Hepatocyte (in vitro differentiated cells): ENCODE measurements around the gene SPANXC. TPM values are rescaled to one million over a fixed set of nuclear protein-coding genes. Genes with fewer than 3 reads are reported as not detected.

Source experiments
- DNase-seq: peaks from one replicate; pipeline ENCODE4 v3.0.0-alpha.2; 2016; ENCODE audit warnings: low spot score
- H2AFZ ChIP-seq: fragments of 200-600 bp; sonication (generic); 2 replicates; pipeline ENCODE4 v1.6.0; 2016; ENCODE audit warnings: antibody characterized with exemption, mild to moderate bottlenecking
- H3K27ac ChIP-seq: fragments of 200-600 bp; sonication (generic); 2 replicates; pipeline ENCODE4 v1.5.1; 2016; ENCODE audit warnings: mild to moderate bottlenecking
- H3K27me3 ChIP-seq: fragments of 200-600 bp; sonication (generic); 2 replicates; pipeline ENCODE4 v1.6.1; 2016
- H3K36me3 ChIP-seq: fragments of 200-600 bp; sonication (generic); replicated peaks from 2 replicates; pipeline ENCODE4 v1.5.1; 2016; ENCODE audit warnings: low read depth; ENCODE audit not compliant: insufficient read depth
- H3K4me1 ChIP-seq: fragments of 200-600 bp; sonication (generic); 2 replicates; pipeline ENCODE4 v1.5.1; 2016; ENCODE audit warnings: mild to moderate bottlenecking, moderate library complexity; ENCODE audit not compliant: insufficient read depth
- H3K4me2 ChIP-seq: fragments of 200-600 bp; sonication (generic); 2 replicates; pipeline ENCODE4 v1.6.0; 2016
- H3K4me3 ChIP-seq: fragments of 200-600 bp; sonication (generic); 2 replicates; pipeline ENCODE4 v1.5.1; 2016; ENCODE audit warnings: mild to moderate bottlenecking
- H3K79me2 ChIP-seq: fragments of 200-600 bp; sonication (generic); 2 replicates; pipeline ENCODE4 v1.6.0; 2017; ENCODE audit warnings: mild to moderate bottlenecking
- H3K9me2 ChIP-seq: fragments of 200-600 bp; sonication (generic); replicated peaks from 2 replicates; pipeline ENCODE4 v1.6.0; 2017; ENCODE audit warnings: mild to moderate bottlenecking; ENCODE audit not compliant: insufficient read depth
- H3K9me3 ChIP-seq: fragments of 200-600 bp; sonication (generic); 2 replicates; pipeline ENCODE4 v1.5.1; 2016; ENCODE audit warnings: low read depth, mild to moderate bottlenecking
- H4K20me1 ChIP-seq: fragments of 200-600 bp; sonication (generic); 2 replicates; pipeline ENCODE4 v1.6.0; 2016; ENCODE audit warnings: mild to moderate bottlenecking; ENCODE audit not compliant: insufficient read depth, poor library complexity, severe bottlenecking
- EZH2 ChIP-seq: fragments of 200-600 bp; sonication (generic); IDR thresholded peaks from 2 replicates; pipeline ENCODE4 v1.6.1; 2016; ENCODE audit warnings: antibody characterized with exemption, mild to moderate bottlenecking, borderline replicate concordance
- EZH2phosphoT487 ChIP-seq: fragments of 200-600 bp; sonication (generic); IDR thresholded peaks from one replicate; pipeline ENCODE4 v1.6.1; 2018; ENCODE audit warnings: antibody characterized with exemption, mild to moderate bottlenecking, low read depth, moderate library complexity; ENCODE audit not compliant: unreplicated experiment, severe bottlenecking
- WGBS: methylation state at CpG from one replicate; pipeline ENCODE4 v1.1.6; 2016; ENCODE audit warnings: low lambda C conversion rate; ENCODE audit errors: missing lambda C conversion rate; 5-methylcytosine and 5-hydroxymethylcytosine counted together
- polyA plus RNA-seq: library from polyadenylated mRNA; unstranded; fragments of >200 nt; fragmentation: Nextera tagmentation; extraction: Ambion mirVana; gene quantifications from 2 replicates; pipeline ENCODE4 v1.2.1, GENCODE V29; 2016
- total RNA-seq: library from RNA; depleted of rRNA; stranded (reverse); fragments of >200 nt; gene quantifications from 2 replicates; pipeline ENCODE4 v1.2.3, GENCODE V29; 2014
- TF ChIP-seq, protein P1 (sequence below): fragments of 200-600 bp; sonication (generic); IDR thresholded peaks from 2 replicates; pipeline ENCODE4 v1.5.1; 2016; ENCODE audit warnings: antibody characterized with exemption, mild to moderate bottlenecking; ENCODE audit not compliant: poor library complexity

Gene SPANXC
- total and polyA plus RNA-seq, 2 experiments from 2014 or later = not detected

DNA sequence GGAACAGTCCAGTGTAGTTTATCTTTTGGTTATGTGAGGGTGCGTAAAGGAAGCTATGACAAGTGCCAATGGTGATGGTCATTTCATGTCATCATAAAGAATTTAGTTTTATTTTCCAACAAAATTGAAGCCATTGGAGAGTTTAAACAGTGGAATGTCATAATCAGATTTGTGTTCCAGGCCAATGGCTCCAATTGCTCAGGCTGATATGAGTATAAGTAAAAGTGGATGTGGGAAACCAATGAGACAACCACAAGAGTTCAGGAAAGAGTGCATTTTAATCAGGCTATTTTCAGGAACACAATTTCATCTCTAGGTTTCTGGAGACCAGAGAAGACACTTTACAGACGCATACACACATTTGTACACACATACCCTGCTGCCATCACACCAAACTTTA lies 20.7 kb downstream of the SPANXC start:
- Histone ChIP-seq H3K27me3 (no peaks in the 10 kb centered on the region), H3K79me2 (no peaks in the 10 kb centered on the region), H3K4me1 (no peaks in the 10 kb centered on the region), H3K4me3 (no peak overlapping the region), H3K4me2 (no peak overlapping the region), H3K36me3 (no peaks in the 10 kb centered on the region), H4K20me1 (no peaks in the 10 kb centered on the region), H3K9me3 (no peaks in the 10 kb centered on the region), H2AFZ (no peak overlapping the region), H3K9me2 (no peaks in the 10 kb centered on the region), H3K27ac (no peak overlapping the region)
- WGBS = 83% methylated on average over 2 of the region's 2 CpGs
- no peak for DNase-seq
- TF ChIP-seq EZH2 = no peak
- TF ChIP-seq, protein P1, sequence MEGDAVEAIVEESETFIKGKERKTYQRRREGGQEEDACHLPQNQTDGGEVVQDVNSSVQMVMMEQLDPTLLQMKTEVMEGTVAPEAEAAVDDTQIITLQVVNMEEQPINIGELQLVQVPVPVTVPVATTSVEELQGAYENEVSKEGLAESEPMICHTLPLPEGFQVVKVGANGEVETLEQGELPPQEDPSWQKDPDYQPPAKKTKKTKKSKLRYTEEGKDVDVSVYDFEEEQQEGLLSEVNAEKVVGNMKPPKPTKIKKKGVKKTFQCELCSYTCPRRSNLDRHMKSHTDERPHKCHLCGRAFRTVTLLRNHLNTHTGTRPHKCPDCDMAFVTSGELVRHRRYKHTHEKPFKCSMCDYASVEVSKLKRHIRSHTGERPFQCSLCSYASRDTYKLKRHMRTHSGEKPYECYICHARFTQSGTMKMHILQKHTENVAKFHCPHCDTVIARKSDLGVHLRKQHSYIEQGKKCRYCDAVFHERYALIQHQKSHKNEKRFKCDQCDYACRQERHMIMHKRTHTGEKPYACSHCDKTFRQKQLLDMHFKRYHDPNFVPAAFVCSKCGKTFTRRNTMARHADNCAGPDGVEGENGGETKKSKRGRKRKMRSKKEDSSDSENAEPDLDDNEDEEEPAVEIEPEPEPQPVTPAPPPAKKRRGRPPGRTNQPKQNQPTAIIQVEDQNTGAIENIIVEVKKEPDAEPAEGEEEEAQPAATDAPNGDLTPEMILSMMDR = no peak
- no peak for TF ChIP-seq EZH2phosphoT487

DNA sequence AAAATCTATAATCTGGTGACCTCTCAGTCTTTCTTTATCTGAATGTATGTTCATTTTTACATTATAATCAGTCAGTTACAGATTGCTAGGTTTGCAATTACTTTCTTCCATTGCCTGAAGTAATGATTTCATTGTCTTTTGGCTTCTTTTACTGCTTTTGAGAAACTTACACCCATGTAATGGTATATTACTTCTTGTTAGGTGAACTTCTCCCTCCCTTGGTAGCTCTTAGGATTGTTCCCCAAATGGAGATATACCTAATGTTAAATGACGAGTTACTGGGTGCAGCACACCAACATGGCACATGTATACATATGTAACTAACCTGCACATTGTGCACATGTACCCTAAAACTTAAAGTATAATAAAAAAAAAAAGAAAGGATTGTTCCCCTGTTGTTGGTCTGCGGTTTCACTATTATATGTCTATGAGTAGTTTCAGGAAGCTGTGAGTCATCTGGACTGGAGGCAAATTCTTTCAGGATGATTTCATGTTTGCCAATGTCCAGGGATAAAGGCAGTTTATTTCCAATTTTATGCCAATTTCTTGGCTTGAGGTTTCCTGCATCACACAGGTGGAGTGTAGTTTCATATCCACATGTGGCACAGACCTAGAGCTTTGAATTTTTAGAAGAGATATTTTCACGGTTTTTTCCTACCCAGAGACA lies 21.8 kb downstream of the SPANXC start:
- Histone ChIP-seq H3K79me2 (no peaks in the 10 kb centered on the region), H3K27me3 (no peaks in the 10 kb centered on the region), H3K4me2 (no peak overlapping the region), H3K4me1 (no peaks in the 10 kb centered on the region), H4K20me1 (no peaks in the 10 kb centered on the region), H3K4me3 (no peak overlapping the region), H2AFZ (no peak overlapping the region), H3K9me2 (no peaks in the 10 kb centered on the region), H3K36me3 (no peaks in the 10 kb centered on the region), H3K9me3 (no peaks in the 10 kb centered on the region), H3K27ac (peak overlapping the region; percentile 8)
- DNase-seq = peak; percentile 6
- TF ChIP-seq EZH2 = no peak
- TF ChIP-seq EZH2phosphoT487 = no peak
- TF ChIP-seq, protein P1 = no peak
- 57% methylated on average over 3 of the region's 3 CpGs for WGBS

- Histone ChIP-seq H3K27me3 (no peaks in the 10 kb centered on the region), H3K9me3 (no peaks in the 10 kb centered on the region), H2AFZ (no peak overlapping the region), H3K36me3 (no peaks in the 10 kb centered on the region), H3K9me2 (no peaks in the 10 kb centered on the region), H4K20me1 (no peaks in the 10 kb centered on the region), H3K27ac (no peak overlapping the region), H3K4me1 (no peaks in the 10 kb centered on the region), H3K79me2 (no peaks in the 10 kb centered on the region), H3K4me2 (no peak overlapping the region), H3K4me3 (no peak overlapping the region)
- no peak for DNase-seq
- TF ChIP-seq EZH2 (no peak), EZH2phosphoT487 (no peak)
- TF ChIP-seq, protein P1 = no peak
- 88% methylated on average over 1 of the region's 1 CpG for WGBS
Observed at GRCh38 chrX:141214196-141214595, 28.1 kb downstream of the SPANXC start.
